Measurements from ENCODE around the gene ANKRD63.
A peak's percentile ranks its signal among the peaks of the same experiment; 100 is the strongest.

ANKRD63 gene

GRCh38 chr15:40238532-40239403, 44.1 kb downstream of the ANKRD63 start, which contains the start of gene PAK6:
Gene PAK6, plus strand, starts transcription at chr15:40239063. Its CDS starts 25,723 bp downstream, at chr15:40264786.
- Histone ChIP-seq H3K9me3 (ENCODE audit: control insufficient read depth in 1 of 2, low read length in 2 of 2) (no peaks in the 10 kb centered on the region), H3K27me3 (ENCODE audit: low read depth, low read length) (no peaks in the 10 kb centered on the region), H3K4me1 (ENCODE audit: control insufficient read depth in 1 of 2, insufficient read depth in 2 of 2, low read length in 2 of 2) (peaks cover 0 to 10% of the 10 kb centered on the region in 2 donors), H3K36me3 (ENCODE audit: control insufficient read depth in 1 of 2, insufficient read depth in 2 of 2, low read length in 2 of 2) (no peaks in the 10 kb centered on the region), H3K27ac (ENCODE audit: low read length) (no peak within 1 kb of the TSS), H3K4me3 (ENCODE audit: low read depth in 1 of 2, low read length in 2 of 2) (peak within 1 kb of the TSS; percentile 11 to 44)

GRCh38 chr15:40235201-40235885, 47.5 kb downstream of the ANKRD63 start:
- H3K36me3 ChIP-seq (ENCODE audit: control insufficient read depth in 1 of 2, insufficient read depth in 2 of 2, low read length in 2 of 2) = no peaks in the 10 kb centered on the region
- peaks cover 0 to 10% of the 10 kb centered on the region in 2 donors for H3K4me1 ChIP-seq (ENCODE audit: control insufficient read depth in 1 of 2, insufficient read depth in 2 of 2, low read length in 2 of 2)
- H3K9me3 ChIP-seq (ENCODE audit: control insufficient read depth in 1 of 2, low read length in 2 of 2) = no peaks in the 10 kb centered on the region
- no peak overlapping the region for H3K4me3 ChIP-seq (ENCODE audit: low read depth in 1 of 2, low read length in 2 of 2)
- no peak overlapping the region for H3K27ac ChIP-seq (ENCODE audit: low read length)
- no peaks in the 10 kb centered on the region for H3K27me3 ChIP-seq (ENCODE audit: low read depth, low read length)

DNA sequence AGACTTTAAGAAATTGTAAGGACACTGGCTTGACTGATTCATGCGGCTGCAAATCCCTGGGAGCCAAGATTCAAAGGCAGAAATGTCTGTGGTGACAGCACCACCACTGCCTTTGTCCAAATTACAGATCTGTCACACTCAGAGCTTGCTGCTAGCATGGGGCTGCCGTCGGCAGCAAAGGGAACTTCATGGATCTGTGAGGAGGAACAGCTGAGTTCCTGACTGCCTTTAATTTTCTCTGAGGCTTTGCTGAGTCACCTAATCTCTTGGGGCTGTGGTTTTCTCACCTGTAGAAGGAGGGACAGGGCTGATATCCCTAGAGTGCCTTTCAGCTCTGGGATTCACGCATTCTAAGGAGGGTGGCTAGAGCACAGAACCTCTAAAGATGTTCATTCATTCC, 48.1 kb downstream of the ANKRD63 start:
- no peak overlapping the region for H3K27ac ChIP-seq (ENCODE audit: low read length)
- no peaks in the 10 kb centered on the region for H3K27me3 ChIP-seq (ENCODE audit: low read depth, low read length)
- peaks cover 0 to 10% of the 10 kb centered on the region in 2 donors for H3K4me1 ChIP-seq (ENCODE audit: control insufficient read depth in 1 of 2, insufficient read depth in 2 of 2, low read length in 2 of 2)
- no peaks in the 10 kb centered on the region for H3K9me3 ChIP-seq (ENCODE audit: control insufficient read depth in 1 of 2, low read length in 2 of 2)
- no peak overlapping the region for H3K4me3 ChIP-seq (ENCODE audit: low read depth in 1 of 2, low read length in 2 of 2)
- H3K36me3 ChIP-seq (ENCODE audit: control insufficient read depth in 1 of 2, insufficient read depth in 2 of 2, low read length in 2 of 2) = no peaks in the 10 kb centered on the region

DNA sequence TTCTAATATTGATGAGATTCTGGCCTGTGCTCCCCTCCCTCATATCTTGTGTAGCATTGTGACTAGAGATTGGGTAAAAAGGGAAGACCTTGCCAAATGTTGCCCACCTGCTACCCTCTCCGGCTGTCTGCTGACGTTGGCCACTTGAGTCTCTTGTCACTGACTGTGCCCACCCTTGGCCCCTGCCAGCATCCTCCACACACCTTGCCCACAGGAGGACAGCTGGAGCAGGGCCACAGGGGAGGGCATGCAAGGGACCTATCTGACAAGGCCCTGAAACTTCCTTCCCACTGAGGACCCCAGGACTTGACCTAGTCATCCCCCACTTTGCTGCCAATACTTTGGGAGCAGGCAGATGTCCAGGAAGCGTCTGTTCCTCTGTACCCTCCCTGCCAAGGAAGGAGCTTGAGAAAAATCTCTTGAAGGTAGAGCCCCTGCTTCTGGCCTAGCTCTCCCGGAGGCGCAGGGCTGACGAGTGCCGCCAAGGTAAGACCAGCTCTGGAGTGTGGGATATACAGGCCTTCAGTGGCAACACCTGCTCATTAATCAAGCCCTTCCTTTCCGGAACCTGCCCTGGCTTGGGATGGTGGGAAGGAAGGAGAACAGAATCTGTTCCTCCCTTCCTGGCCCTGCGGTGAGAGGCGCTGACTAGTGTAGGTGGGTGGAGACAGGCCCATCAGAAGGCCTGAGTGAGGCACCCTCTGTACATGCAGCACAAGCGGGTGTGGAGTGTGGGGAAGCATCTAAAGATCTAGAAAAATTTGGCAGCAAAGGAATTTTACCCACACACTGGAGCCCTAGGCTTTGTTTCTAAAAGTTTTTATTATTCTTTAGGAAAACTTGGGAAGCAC, 48.9 kb downstream of the ANKRD63 start:
- Histone ChIP-seq H3K27me3 (ENCODE audit: low read depth, low read length) (no peaks in the 10 kb centered on the region), H3K9me3 (ENCODE audit: control insufficient read depth in 1 of 2, low read length in 2 of 2) (no peaks in the 10 kb centered on the region), H3K4me1 (ENCODE audit: control insufficient read depth in 1 of 2, insufficient read depth in 2 of 2, low read length in 2 of 2) (peaks cover 0 to 4% of the 10 kb centered on the region in 2 donors), H3K27ac (ENCODE audit: low read length) (no peak overlapping the region), H3K36me3 (ENCODE audit: control insufficient read depth in 1 of 2, insufficient read depth in 2 of 2, low read length in 2 of 2) (no peaks in the 10 kb centered on the region), H3K4me3 (ENCODE audit: low read depth in 1 of 2, low read length in 2 of 2) (no peak overlapping the region)

DNA sequence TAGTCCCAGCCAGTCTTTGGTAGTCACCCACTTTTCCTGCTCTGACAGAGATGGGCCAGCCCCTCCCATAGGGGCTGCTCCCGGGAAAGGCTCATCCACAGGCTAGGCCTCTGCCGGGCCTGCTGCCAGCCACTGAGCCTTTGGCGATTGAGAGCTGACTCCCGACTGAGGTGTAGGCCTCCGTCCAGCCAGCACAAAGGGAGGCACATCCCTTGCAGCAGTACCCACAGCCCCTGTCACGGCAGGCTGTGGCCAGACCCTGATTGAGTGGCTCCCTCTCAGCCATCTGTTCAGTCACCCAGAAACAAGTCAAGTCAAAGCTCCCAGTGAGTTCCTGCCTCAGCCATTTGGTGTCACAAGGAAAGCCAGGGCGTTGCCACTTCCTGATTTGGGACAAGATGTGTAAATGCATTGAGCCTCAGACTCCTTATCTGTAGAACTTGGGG, 50.2 kb downstream of the ANKRD63 start:
- no peak overlapping the region for H3K4me3 ChIP-seq (ENCODE audit: low read depth in 1 of 2, low read length in 2 of 2)
- H3K36me3 ChIP-seq (ENCODE audit: control insufficient read depth in 1 of 2, insufficient read depth in 2 of 2, low read length in 2 of 2) = no peaks in the 10 kb centered on the region
- no peak overlapping the region for H3K27ac ChIP-seq (ENCODE audit: low read length)
- no peaks in the 10 kb centered on the region for H3K9me3 ChIP-seq (ENCODE audit: control insufficient read depth in 1 of 2, low read length in 2 of 2)
- H3K4me1 ChIP-seq (ENCODE audit: control insufficient read depth in 1 of 2, insufficient read depth in 2 of 2, low read length in 2 of 2) = no peaks in the 10 kb centered on the region
- H3K27me3 ChIP-seq (ENCODE audit: low read depth, low read length) = no peaks in the 10 kb centered on the region
